Fibroblast of lung (primary cell): Measurements from ENCODE around the gene ROR2. TPM values are rescaled to one million over a fixed set of nuclear protein-coding genes. Genes with fewer than 3 reads are reported as not detected.

Source experiments
- DNase-seq, 2 donors: peaks; one replicate each; pipeline versions ENCODE4 v3.0.0 to v3.0.0-alpha.2; 2010; ENCODE audit warnings: low read depth in 2 of 2
- H2AFZ ChIP-seq: 2 replicates; pipeline ENCODE4 v1.5.1; 2012; ENCODE audit warnings: low read length, control low read depth, inconsistent platforms
- H3K27ac ChIP-seq: 2 replicates; pipeline ENCODE4 v1.5.1; 2011; ENCODE audit warnings: low read length, control low read depth; ENCODE audit not compliant: insufficient read depth
- H3K27me3 ChIP-seq: 2 replicates; pipeline ENCODE4 v1.5.1; 2011; ENCODE audit warnings: mild to moderate bottlenecking, low read length; ENCODE audit not compliant: control insufficient read depth, insufficient read depth
- H3K36me3 ChIP-seq: 2 replicates; pipeline ENCODE4 v1.5.1; 2011; ENCODE audit warnings: low read length; ENCODE audit not compliant: control insufficient read depth, insufficient read depth
- H3K4me1 ChIP-seq: 2 replicates; pipeline ENCODE4 v1.5.1; 2011; ENCODE audit warnings: low read length; ENCODE audit not compliant: control insufficient read depth, insufficient read depth; ENCODE audit errors: extremely low read depth
- H3K4me2 ChIP-seq: 2 replicates; pipeline ENCODE4 v1.5.1; 2011; ENCODE audit warnings: low read length, control low read depth; ENCODE audit not compliant: insufficient read depth; ENCODE audit errors: extremely low read depth
- H3K4me3 ChIP-seq, 4 experiments: fragments of 200-600 bp in 1 of 4; sonication (generic) in 1 of 4; replicated peaks in 1 of 4; 2 replicates each; pipeline ENCODE4 v1.5.1; 2011 to 2016; ENCODE audit warnings: low read length in 4 of 4, low read depth in 3 of 4, mild to moderate bottlenecking in 3 of 4, control low read depth in 2 of 4, inconsistent platforms in 1 of 4, mixed read lengths in 1 of 4; ENCODE audit not compliant: insufficient read depth in 1 of 4; ENCODE audit errors: control extremely low read depth in 1 of 4
- H3K79me2 ChIP-seq: 2 replicates; pipeline ENCODE4 v1.5.1; 2012; ENCODE audit warnings: mild to moderate bottlenecking, low read length, inconsistent platforms; ENCODE audit not compliant: control insufficient read depth, insufficient read depth
- H3K9ac ChIP-seq: 2 replicates; pipeline ENCODE4 v1.5.1; 2011; ENCODE audit warnings: mild to moderate bottlenecking, low read length, control low read depth; ENCODE audit not compliant: insufficient read depth
- H3K9me3 ChIP-seq: 2 replicates; pipeline ENCODE4 v1.5.1; 2012; ENCODE audit warnings: low read depth, low read length; ENCODE audit not compliant: control insufficient read depth, insufficient read depth
- H4K20me1 ChIP-seq: 2 replicates; pipeline ENCODE4 v1.5.1; 2011; ENCODE audit warnings: low read length; ENCODE audit not compliant: control insufficient read depth, insufficient read depth; ENCODE audit errors: extremely low read depth
- CTCF ChIP-seq, 2 donors: IDR thresholded peaks in 1 of 2; conservative IDR thresholded peaks in 1 of 2; 1 replicate in 1 of 2; 2 replicates in 1 of 2; pipeline ENCODE4 v1.5.1; 2011 to 2012; ENCODE audit warnings: low read length in 2 of 2, control low read depth in 1 of 2, inconsistent platforms in 1 of 2, low read depth in 1 of 2, mild to moderate bottlenecking in 1 of 2
- EZH2 ChIP-seq: IDR thresholded peaks from 2 replicates; pipeline ENCODE4 v1.5.1; 2012; ENCODE audit warnings: low read length, control low read depth, mild to moderate bottlenecking; ENCODE audit errors: missing control alignments
- polyA plus RNA-seq, 2 donors: library from polyadenylated mRNA; depleted of rRNA in 1 of 2; stranded (reverse) in 1 of 2; unstranded in 1 of 2; fragments of >200 nt; gene quantifications; 2 replicates each; pipeline ENCODE4 v1.2.1, GENCODE V29; 2011 to 2012; ENCODE audit warnings: missing spikeins in 1 of 2
- total RNA-seq: library from RNA; depleted of rRNA; stranded (reverse); fragments of >200 nt; gene quantifications from 2 replicates; pipeline ENCODE4 v1.2.1, GENCODE V29; 2014

The ROR2 gene
- total and polyA plus RNA-seq, 2 donors (not counting 1 experiment from before 2014, with no cell fraction given) = 2.3 to 27.9 TPM

GRCh38 chr9:91873637-91874051 lies 76.4 kb downstream of the ROR2 start:
- H3K36me3 ChIP-seq = no peaks in the 10 kb centered on the region
- no peak overlapping the region for H3K4me3 ChIP-seq
- H3K9ac ChIP-seq = no peak overlapping the region
- H2AFZ ChIP-seq = no peak overlapping the region
- TF ChIP-seq CTCF (conservative IDR thresholded peaks at IDR 0.05 in 1 of 2, IDR thresholded peaks at IDR 0.05 in 1 of 2; ENCODE audit: low read depth in 1 of 2, low read length in 2 of 2) (no peak), EZH2 (no peak)
- no peaks in the 10 kb centered on the region for H3K9me3 ChIP-seq
- peak in 1 of 2 donors; percentile 66 for DNase-seq
- H3K4me2 ChIP-seq = no peak overlapping the region
- no peaks in the 10 kb centered on the region for H3K79me2 ChIP-seq
- H3K27me3 ChIP-seq = no peaks in the 10 kb centered on the region
- H4K20me1 ChIP-seq = no peaks in the 10 kb centered on the region
- H3K27ac ChIP-seq = no peak overlapping the region
- H3K4me1 ChIP-seq = no peaks in the 10 kb centered on the region

GRCh38 chr9:91868732-91869391 lies 81.2 kb downstream of the ROR2 start:
- no peak overlapping the region for H3K9ac ChIP-seq
- no peaks in the 10 kb centered on the region for H3K27me3 ChIP-seq
- H3K4me3 ChIP-seq = no peak overlapping the region
- no peaks in the 10 kb centered on the region for H4K20me1 ChIP-seq
- no peaks in the 10 kb centered on the region for H3K36me3 ChIP-seq
- H3K4me1 ChIP-seq = no peaks in the 10 kb centered on the region
- no peak overlapping the region for H3K4me2 ChIP-seq
- DNase-seq = no peak
- no peak overlapping the region for H3K27ac ChIP-seq
- H3K79me2 ChIP-seq = no peaks in the 10 kb centered on the region
- TF ChIP-seq EZH2 = no peak
- no peak for TF ChIP-seq CTCF (conservative IDR thresholded peaks at IDR 0.05 in 1 of 2, IDR thresholded peaks at IDR 0.05 in 1 of 2; ENCODE audit: low read depth in 1 of 2, low read length in 2 of 2)
- no peak overlapping the region for H2AFZ ChIP-seq
- no peaks in the 10 kb centered on the region for H3K9me3 ChIP-seq

- Histone ChIP-seq H3K27ac (no peak overlapping the region), H3K79me2 (no peaks in the 10 kb centered on the region), H3K4me2 (no peak overlapping the region), H3K9ac (no peak overlapping the region), H3K36me3 (no peaks in the 10 kb centered on the region), H3K9me3 (no peaks in the 10 kb centered on the region), H3K4me1 (no peaks in the 10 kb centered on the region), H3K4me3 (no peak overlapping the region), H2AFZ (no peak overlapping the region), H4K20me1 (no peaks in the 10 kb centered on the region), H3K27me3 (no peaks in the 10 kb centered on the region)
- TF ChIP-seq EZH2 (no peak), CTCF (conservative IDR thresholded peaks at IDR 0.05 in 1 of 2, IDR thresholded peaks at IDR 0.05 in 1 of 2; ENCODE audit: low read depth in 1 of 2, low read length in 2 of 2) (no peak)
- peak in 1 of 2 donors; percentile 36 for DNase-seq
These were observed 82.3 kb downstream of the ROR2 start for GRCh38 chr9:91867740-91868139.
